Measurements from ENCODE around the gene ANKRD44. TPM values are rescaled to one million over a fixed set of nuclear protein-coding genes. Genes with fewer than 3 reads are reported as not detected.

The ANKRD44 gene
- total RNA-seq, 1 donor from 2014 or later: 4.0 TPM

- DNase-seq (ENCODE audit: low spot score, unreplicated experiment): no peak
- no peak for TF ChIP-seq CTCF (IDR thresholded peaks at IDR 0.05; ENCODE audit: unreplicated experiment)
- Mint-ChIP-seq H3K9me3 (ENCODE audit: low read depth) (no peaks in the 10 kb centered on the region), H3K4me1 (ENCODE audit: low read depth) (peaks cover 14% of the 10 kb centered on the region), H3K4me3 (ENCODE audit: low read depth) (no peak overlapping the region), H3K36me3 (ENCODE audit: insufficient read depth) (no peaks in the 10 kb centered on the region), H3K27ac (no peak overlapping the region), H3K27me3 (no peaks in the 10 kb centered on the region)
Measured at GRCh38 chr2:197254776-197255530, 55.6 kb downstream of the ANKRD44 start.

- no peak for TF ChIP-seq CTCF (IDR thresholded peaks at IDR 0.05; ENCODE audit: unreplicated experiment)
- peaks cover 9% of the 10 kb centered on the region for H3K4me1 Mint-ChIP-seq (ENCODE audit: low read depth)
- H3K9me3 Mint-ChIP-seq (ENCODE audit: low read depth): no peaks in the 10 kb centered on the region
- no peak overlapping the region for H3K27ac Mint-ChIP-seq
- no peak overlapping the region for H3K4me3 Mint-ChIP-seq (ENCODE audit: low read depth)
- DNase-seq (ENCODE audit: low spot score, unreplicated experiment): no peak
- H3K36me3 Mint-ChIP-seq (ENCODE audit: insufficient read depth): no peaks in the 10 kb centered on the region
- H3K27me3 Mint-ChIP-seq: no peaks in the 10 kb centered on the region
Measured at GRCh38 chr2:197251576-197251975, 59.0 kb downstream of the ANKRD44 start.

- H3K27ac Mint-ChIP-seq: no peak overlapping the region
- DNase-seq (ENCODE audit: low spot score, unreplicated experiment): no peak
- H3K4me1 Mint-ChIP-seq (ENCODE audit: low read depth): peaks cover 7% of the 10 kb centered on the region
- H3K9me3 Mint-ChIP-seq (ENCODE audit: low read depth): no peaks in the 10 kb centered on the region
- no peaks in the 10 kb centered on the region for H3K36me3 Mint-ChIP-seq (ENCODE audit: insufficient read depth)
- H3K4me3 Mint-ChIP-seq (ENCODE audit: low read depth): no peak overlapping the region
- TF ChIP-seq CTCF (IDR thresholded peaks at IDR 0.05; ENCODE audit: unreplicated experiment): no peak
- no peaks in the 10 kb centered on the region for H3K27me3 Mint-ChIP-seq
Measured at GRCh38 chr2:197251163-197251562, 59.4 kb downstream of the ANKRD44 start.

GRCh38 chr2:197250084-197250397 lies 60.5 kb downstream of the ANKRD44 start:
- TF ChIP-seq CTCF (IDR thresholded peaks at IDR 0.05; ENCODE audit: unreplicated experiment): no peak
- Mint-ChIP-seq H3K9me3 (ENCODE audit: low read depth) (no peaks in the 10 kb centered on the region), H3K4me1 (ENCODE audit: low read depth) (peaks cover 1% of the 10 kb centered on the region), H3K27ac (no peak overlapping the region), H3K27me3 (no peaks in the 10 kb centered on the region), H3K36me3 (ENCODE audit: insufficient read depth) (no peaks in the 10 kb centered on the region), H3K4me3 (ENCODE audit: low read depth) (no peak overlapping the region)
- DNase-seq (ENCODE audit: low spot score, unreplicated experiment): no peak

- no peaks in the 10 kb centered on the region for H3K36me3 Mint-ChIP-seq (ENCODE audit: insufficient read depth)
- no peak overlapping the region for H3K4me3 Mint-ChIP-seq (ENCODE audit: low read depth)
- H3K27me3 Mint-ChIP-seq: no peaks in the 10 kb centered on the region
- no peaks in the 10 kb centered on the region for H3K9me3 Mint-ChIP-seq (ENCODE audit: low read depth)
- DNase-seq (ENCODE audit: low spot score, unreplicated experiment): no peak
- no peak overlapping the region for H3K27ac Mint-ChIP-seq
- TF ChIP-seq CTCF (IDR thresholded peaks at IDR 0.05; ENCODE audit: unreplicated experiment): no peak
- H3K4me1 Mint-ChIP-seq (ENCODE audit: low read depth): no peaks in the 10 kb centered on the region
Measured at GRCh38 chr2:197249381-197250083, 61.0 kb downstream of the ANKRD44 start.
